ENCODE results near the gene MKKS.
A peak's percentile ranks its signal among the peaks of the same experiment; 100 is the strongest.

GRCh38 chr20:10469599-10469998 lies 35.6 kb upstream of the MKKS start:
- TF ChIP-seq REST (IDR thresholded peaks at IDR 0.05) (no peak), CTCF (IDR thresholded peaks at IDR 0.05) (peak; percentile 84), CHD4 (IDR thresholded peaks at IDR 0.05; ENCODE audit: borderline replicate concordance) (no peak), EP300 (IDR thresholded peaks at IDR 0.05) (no peak), MAZ (IDR thresholded peaks at IDR 0.05; ENCODE audit: borderline replicate concordance, low read depth, low read length) (no peak), RFX5 (IDR thresholded peaks at IDR 0.05) (no peak), HES2 (IDR thresholded peaks at IDR 0.05) (no peak), NFE2L2 (conservative IDR thresholded peaks at IDR 0.05; ENCODE audit: low read length) (no peak), POLR2A (IDR thresholded peaks at IDR 0.05; ENCODE audit: low read length) (no peak), PBX3 (IDR thresholded peaks at IDR 0.05) (no peak), RAD21 (conservative IDR thresholded peaks at IDR 0.05 in 1 of 2, IDR thresholded peaks at IDR 0.05 in 1 of 2) (peak; percentile 90 to 92), SREBF2 (IDR thresholded peaks at IDR 0.05) (no peak), HMGXB4 (CRISPR knock-in tag; IDR thresholded peaks at IDR 0.05; ENCODE audit: borderline replicate concordance) (no peak), KDM5A (IDR thresholded peaks at IDR 0.05) (no peak)
